ENCODE results near the gene KIRREL3. TPM values are rescaled to one million over a fixed set of nuclear protein-coding genes. Genes with fewer than 3 reads are reported as not detected.

The KIRREL3 gene
- total RNA-seq, 4 donors from 2014 or later, result 0.82 to 15.7 (median 1.4) TPM; not detected in 1

- Histone ChIP-seq H3K36me3 (no peaks in the 10 kb centered on the region), H3K27ac (no peak overlapping the region), H3K4me3 (no peak overlapping the region), H3K9me3 (no peaks in the 10 kb centered on the region), H3K4me1 (no peaks in the 10 kb centered on the region), H3K27me3 (peaks cover 14% of the 10 kb centered on the region)
- 77 to 80% methylated on average over 2 to 10 of the region's 10 CpGs for WGBS, 2 donors (ENCODE audit: low coverage in 1 of 2)
- TF ChIP-seq EP300 (IDR thresholded peaks at IDR 0.05; ENCODE audit: low read depth) (no peak), POLR2A (IDR thresholded peaks at IDR 0.05) (no peak), POLR2AphosphoS5 (IDR thresholded peaks at IDR 0.05) (no peak), CTCF (IDR thresholded peaks at IDR 0.05) (no peak)
- intact Hi-C loops (cut with DNase I; ENCODE audit: low total_unique reads) (no loop called here), in situ Hi-C loops (cut with MboI; ENCODE audit: low pct_ligation_motif_present in 1 of 4, low pct_unique_long_range_greater_than_20kb in 1 of 4, low sequenced_read_pairs in 3 of 4) (no loop called here)
- no peak for DNase-seq
Observed at GRCh38 chr11:126597041-126597440, 403.5 kb downstream of the KIRREL3 start.

GRCh38 chr11:126596474-126596873 lies 404.1 kb downstream of the KIRREL3 start:
- in situ Hi-C loops (cut with MboI; ENCODE audit: low pct_ligation_motif_present in 1 of 4, low pct_unique_long_range_greater_than_20kb in 1 of 4, low sequenced_read_pairs in 3 of 4), result no loop called here
- H3K27ac ChIP-seq, result no peak overlapping the region
- peaks cover 8% of the 10 kb centered on the region for H3K27me3 ChIP-seq
- no peaks in the 10 kb centered on the region for H3K36me3 ChIP-seq
- TF ChIP-seq POLR2AphosphoS5 (IDR thresholded peaks at IDR 0.05), result no peak
- TF ChIP-seq CTCF (IDR thresholded peaks at IDR 0.05), result no peak
- no peak for TF ChIP-seq EP300 (IDR thresholded peaks at IDR 0.05; ENCODE audit: low read depth)
- no peak for TF ChIP-seq POLR2A (IDR thresholded peaks at IDR 0.05)
- 80 to 89% methylated on average over 1 to 3 of the region's 3 CpGs for WGBS, 2 donors (ENCODE audit: low coverage in 1 of 2)
- H3K9me3 ChIP-seq, result no peaks in the 10 kb centered on the region
- no peak for DNase-seq
- H3K4me1 ChIP-seq, result no peaks in the 10 kb centered on the region
- intact Hi-C loops (cut with DNase I; ENCODE audit: low total_unique reads), result no loop called here
- H3K4me3 ChIP-seq, result no peak overlapping the region

GRCh38 chr11:126595560-126595959 lies 405.0 kb downstream of the KIRREL3 start:
- no peak for TF ChIP-seq CTCF (IDR thresholded peaks at IDR 0.05)
- no peak for TF ChIP-seq POLR2AphosphoS5 (IDR thresholded peaks at IDR 0.05)
- no peak for TF ChIP-seq EP300 (IDR thresholded peaks at IDR 0.05; ENCODE audit: low read depth)
- no peak for TF ChIP-seq POLR2A (IDR thresholded peaks at IDR 0.05)
- H3K4me1 ChIP-seq, result no peaks in the 10 kb centered on the region
- DNase-seq, result no peak
- intact Hi-C loops (cut with DNase I; ENCODE audit: low total_unique reads) (no loop called here), in situ Hi-C loops (cut with MboI; ENCODE audit: low pct_ligation_motif_present in 1 of 4, low pct_unique_long_range_greater_than_20kb in 1 of 4, low sequenced_read_pairs in 3 of 4) (no loop called here)
- WGBS, 2 donors (ENCODE audit: low coverage in 1 of 2), result 73% methylated on average over 3 of the region's 3 CpGs; no CpG with 5 or more reads in 1 of the 2 donors
- H3K27me3 ChIP-seq, result peaks cover 1% of the 10 kb centered on the region
- no peak overlapping the region for H3K4me3 ChIP-seq
- H3K9me3 ChIP-seq, result no peaks in the 10 kb centered on the region
- H3K27ac ChIP-seq, result no peak overlapping the region
- H3K36me3 ChIP-seq, result no peaks in the 10 kb centered on the region

- Histone ChIP-seq H3K4me3 (no peak overlapping the region), H3K27me3 (no peaks in the 10 kb centered on the region), H3K4me1 (no peaks in the 10 kb centered on the region), H3K9me3 (no peaks in the 10 kb centered on the region), H3K36me3 (no peaks in the 10 kb centered on the region), H3K27ac (no peak overlapping the region)
- in situ Hi-C loops (cut with MboI; ENCODE audit: low pct_ligation_motif_present in 1 of 4, low pct_unique_long_range_greater_than_20kb in 1 of 4, low sequenced_read_pairs in 3 of 4) (no loop called here), intact Hi-C loops (cut with DNase I; ENCODE audit: low total_unique reads) (no loop called here)
- TF ChIP-seq POLR2AphosphoS5 (IDR thresholded peaks at IDR 0.05) (no peak), EP300 (IDR thresholded peaks at IDR 0.05; ENCODE audit: low read depth) (no peak), POLR2A (IDR thresholded peaks at IDR 0.05) (no peak), CTCF (IDR thresholded peaks at IDR 0.05) (no peak)
- 75% methylated on average over 9 of the region's 9 CpGs; no CpG with 5 or more reads in 1 of the 2 donors for WGBS, 2 donors (ENCODE audit: low coverage in 1 of 2)
- no peak for DNase-seq
Observed at GRCh38 chr11:126594921-126595367, 405.6 kb downstream of the KIRREL3 start.
